HG03520 (cell line): ENCODE measurements around the gene DYNLL2.
"Not testable (repeated sequence)": the region's sequence is repeated elsewhere in the genome, so short reads cannot be mapped to it uniquely, and the experiment has no call there.

ENCODE experiments used
- ATAC-seq: cut with Tn5 transposase; IDR thresholded peaks from one replicate; pipeline ENCODE4 v1.9.1; 2021; ENCODE audit warnings: mild to moderate bottlenecking, moderate library complexity; ENCODE audit not compliant: unreplicated experiment

DYNLL2 gene

DNA sequence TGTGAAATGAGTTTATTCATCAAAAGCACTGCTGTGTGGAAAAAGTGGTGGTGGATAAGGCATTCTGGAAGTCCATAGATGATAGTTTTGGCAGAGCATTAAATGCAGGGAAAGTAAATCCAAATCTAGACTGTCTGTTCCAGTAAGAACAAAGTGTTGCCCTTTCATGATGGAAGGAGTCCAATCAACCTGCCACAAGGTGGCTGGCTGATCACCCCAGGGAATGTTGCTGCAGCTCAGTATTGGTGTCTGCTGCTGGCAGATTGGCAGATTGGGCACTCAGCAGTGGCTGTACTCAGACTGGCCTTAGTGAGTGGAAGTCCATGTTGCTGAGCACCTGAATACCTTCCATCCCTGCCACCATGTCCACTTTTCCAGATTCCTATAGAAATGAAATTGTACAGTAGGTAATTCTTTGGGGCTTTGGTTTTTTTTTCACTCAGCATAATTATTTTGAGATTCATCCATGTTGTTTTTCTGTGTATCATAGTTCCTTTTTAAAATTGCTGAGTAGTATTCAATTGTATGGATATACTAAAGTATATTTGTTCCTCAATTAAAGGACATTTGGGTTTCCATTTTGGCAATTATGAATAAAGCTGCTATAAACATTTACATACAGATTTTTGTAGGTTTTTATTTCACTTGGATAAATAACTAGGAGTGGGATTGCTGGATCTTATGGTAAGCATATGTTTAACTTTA lies 14.3 kb downstream of the DYNLL2 start:
- no peak for ATAC-seq

DNA sequence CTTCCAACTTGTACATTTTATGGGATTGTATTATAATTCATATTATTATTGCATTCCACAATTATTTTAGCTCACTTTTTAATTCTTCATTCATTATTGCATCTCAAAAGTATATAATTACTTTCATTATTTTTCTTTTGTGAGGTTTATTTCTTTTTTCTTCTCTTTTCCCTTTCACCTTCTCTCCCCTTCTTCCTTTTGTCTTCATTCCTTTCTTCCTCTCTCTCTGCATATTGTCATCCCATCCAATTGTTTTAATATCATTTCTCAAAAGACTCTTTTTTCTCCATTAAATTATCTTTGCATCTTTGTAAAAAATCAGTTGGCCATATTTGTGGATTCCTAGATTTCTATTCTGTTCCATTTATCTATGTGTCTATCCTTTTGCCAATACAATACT lies 17.3 kb downstream of the DYNLL2 start:
- ATAC-seq = no peak

- ATAC-seq = not testable (repeated sequence)
Observed at GRCh38 chr17:58101898-58102297, 18.7 kb downstream of the DYNLL2 start.

GRCh38 chr17:58105093-58105492 lies 21.9 kb downstream of the DYNLL2 start:
- no peak for ATAC-seq

GRCh38 chr17:58107306-58107705 lies 24.1 kb downstream of the DYNLL2 start:
- no peak for ATAC-seq

GRCh38 chr17:58109197-58109596 lies 26.0 kb downstream of the DYNLL2 start:
- ATAC-seq = no peak

DNA sequence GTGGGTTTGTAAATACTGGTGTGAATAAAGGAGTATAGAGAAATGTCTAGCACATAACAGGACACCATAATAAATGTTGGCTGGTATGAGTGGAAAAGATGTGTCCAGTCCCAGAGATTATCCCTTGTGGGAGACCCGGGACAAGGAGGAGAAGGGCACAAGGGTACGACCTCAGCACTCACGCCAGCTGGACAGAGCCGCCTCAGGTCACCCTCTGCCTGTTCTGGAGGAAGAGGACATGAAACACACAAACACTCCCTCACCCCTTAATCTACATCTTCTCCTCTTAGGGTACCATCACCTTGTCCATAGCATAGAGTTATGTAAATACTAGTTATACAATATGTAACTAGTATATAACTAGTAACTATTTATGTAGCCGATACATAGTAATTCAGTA lies 26.8 kb downstream of the DYNLL2 start:
- no peak for ATAC-seq

DNA sequence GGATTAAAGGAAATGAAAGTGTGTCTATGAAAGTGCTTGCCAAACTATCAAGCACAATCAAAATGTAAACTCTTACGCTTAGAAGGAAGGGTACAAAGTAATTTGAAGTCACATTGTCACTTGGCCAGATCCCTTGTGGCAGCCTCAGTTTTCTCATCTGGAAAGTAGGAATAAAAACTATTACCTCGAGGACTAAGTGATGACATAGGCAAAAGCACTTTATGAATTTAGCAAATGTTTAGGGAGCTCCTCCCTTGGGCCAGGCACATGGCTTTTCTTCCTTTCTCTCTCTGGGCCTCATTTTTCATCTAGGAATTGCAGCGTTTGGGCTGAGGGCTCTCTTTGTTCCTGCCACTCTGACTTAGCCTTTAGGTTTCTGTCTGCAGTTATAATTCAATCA lies 28.5 kb downstream of the DYNLL2 start:
- ATAC-seq = no peak

DNA sequence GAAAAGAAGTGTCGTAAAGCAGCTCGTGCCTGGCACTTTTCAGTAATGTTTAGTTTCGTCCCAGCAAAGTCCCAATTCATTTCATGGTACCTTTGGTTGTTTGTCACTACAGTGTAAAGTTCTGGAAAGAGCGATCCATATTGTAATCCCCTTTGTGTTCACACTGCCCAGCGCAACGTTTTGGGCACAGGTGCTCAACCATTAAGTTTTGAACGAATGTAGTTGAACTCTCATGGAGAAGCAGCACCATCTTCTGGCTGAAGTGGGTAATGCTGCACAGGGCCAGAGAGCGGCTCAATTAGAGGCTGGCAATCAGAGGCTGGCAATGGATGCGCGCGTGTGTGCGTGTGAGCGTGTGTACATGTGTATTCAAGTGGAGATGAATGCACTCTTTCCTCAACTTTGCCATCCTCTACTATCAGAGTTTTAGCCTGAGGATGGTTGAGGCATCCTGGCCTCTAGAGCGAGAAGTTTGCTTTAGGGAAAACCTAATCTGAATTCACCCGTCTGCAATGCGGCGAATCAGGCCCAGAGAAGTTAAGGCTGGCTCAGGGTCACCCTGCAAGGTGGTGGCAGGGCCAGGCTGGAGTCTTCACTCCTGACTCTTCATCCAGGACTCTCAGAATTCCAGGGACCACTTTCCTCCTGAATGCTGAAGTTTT lies 29.9 kb downstream of the DYNLL2 start:
- ATAC-seq = no peak

- ATAC-seq = no peak
Observed at GRCh38 chr17:58113947-58114346, 30.7 kb downstream of the DYNLL2 start.

DNA sequence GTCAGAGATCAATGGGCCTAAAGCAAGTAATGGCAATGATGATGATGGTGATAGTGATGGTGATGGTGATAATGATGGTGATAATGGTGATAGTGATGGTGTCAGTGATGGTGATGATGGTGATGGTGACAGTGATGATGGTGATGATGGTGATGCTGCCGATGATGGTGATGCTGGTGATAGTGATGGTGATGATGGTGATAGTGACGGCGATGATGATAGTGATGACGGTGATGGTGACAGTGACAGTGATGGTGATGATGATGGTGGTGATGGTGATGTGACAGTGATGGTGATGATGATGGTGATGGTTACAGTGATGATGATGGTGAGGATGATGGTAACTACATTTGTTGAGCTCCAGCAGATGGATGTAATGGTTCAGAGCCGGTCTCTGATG lies 34.2 kb downstream of the DYNLL2 start:
- ATAC-seq = no peak

GRCh38 chr17:58119491-58119890 lies 36.3 kb downstream of the DYNLL2 start:
- no peak for ATAC-seq

DNA sequence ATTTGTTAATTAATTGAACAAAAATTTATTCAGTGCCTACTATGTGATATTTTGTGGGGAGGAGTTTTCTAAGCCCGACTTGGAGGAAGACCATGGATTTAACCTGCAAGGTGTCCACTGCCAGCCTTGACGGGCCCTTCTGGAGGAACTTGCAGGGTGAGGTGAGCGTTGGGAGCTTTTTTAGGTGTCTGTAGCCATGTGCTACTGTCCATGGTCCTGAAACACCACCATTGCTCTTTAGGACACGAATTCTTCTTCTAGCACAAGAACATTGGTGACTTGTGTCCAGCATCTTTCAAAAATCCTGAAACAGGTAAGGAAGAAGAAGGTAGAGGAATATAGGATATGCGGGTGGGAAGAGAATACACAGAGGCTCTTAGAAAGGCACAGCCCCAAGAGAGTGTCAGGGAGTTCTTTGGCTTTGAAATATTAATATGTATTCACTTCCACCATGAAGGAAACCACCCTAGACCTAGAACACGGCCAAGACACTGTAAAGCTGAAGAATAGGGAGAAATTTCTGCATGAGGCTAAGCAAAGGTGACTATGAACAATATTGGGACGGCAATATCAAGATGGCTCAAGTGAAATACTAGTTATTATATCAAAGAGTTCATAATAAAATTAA lies 37.1 kb downstream of the DYNLL2 start:
- ATAC-seq = no peak

GRCh38 chr17:58121925-58122324 lies 38.7 kb downstream of the DYNLL2 start:
- no peak for ATAC-seq

- no peak for ATAC-seq
Observed at GRCh38 chr17:58127846-58128245, 44.6 kb downstream of the DYNLL2 start.

DNA sequence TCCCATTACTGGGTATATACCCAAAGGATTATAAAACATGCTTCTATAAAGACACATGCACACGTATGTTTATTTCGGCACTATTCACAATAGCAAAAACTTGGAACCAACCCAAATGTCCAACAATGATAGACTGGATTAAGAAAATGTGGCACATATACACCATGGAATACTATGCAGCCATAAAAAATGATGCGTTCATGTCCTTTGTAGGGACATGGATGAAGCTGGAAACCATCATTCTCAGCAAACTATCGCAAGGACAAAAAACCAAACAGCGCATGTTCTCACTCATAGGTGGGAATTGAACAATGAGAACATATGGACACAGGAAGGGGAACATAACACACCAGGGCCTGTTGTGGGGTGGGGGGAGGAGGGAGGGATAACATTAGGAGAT lies 49.5 kb downstream of the DYNLL2 start:
- not testable (repeated sequence) for ATAC-seq

DNA sequence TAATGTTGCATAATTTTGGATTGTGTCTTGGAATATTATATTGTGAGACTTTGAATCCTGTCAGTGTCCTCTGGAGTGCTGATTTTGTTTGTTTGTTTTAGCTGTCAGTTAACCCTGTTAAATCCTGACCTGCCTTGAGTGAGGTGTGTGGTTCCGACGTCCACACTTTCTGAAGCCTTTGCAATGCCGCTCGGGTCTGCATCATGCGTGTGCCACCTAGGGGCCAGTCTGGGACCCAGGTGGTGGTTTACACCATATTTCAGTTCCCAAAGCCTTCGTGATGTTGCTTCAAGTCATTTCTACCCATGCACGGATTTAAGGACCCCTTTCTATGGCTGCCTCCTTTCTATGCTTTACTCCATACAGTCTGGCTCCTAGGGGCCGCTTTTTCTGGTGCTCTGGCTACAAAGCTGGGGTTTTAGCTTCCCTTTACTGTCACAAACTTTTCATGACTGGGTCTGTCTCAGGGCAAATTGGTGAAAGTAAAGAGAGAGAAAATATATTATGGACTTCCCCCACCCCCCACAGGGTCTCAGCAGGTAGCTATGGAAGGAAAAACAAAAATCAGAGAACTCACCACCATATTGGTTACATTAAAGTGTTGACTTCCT lies 53.6 kb downstream of the DYNLL2 start:
- ATAC-seq = no peak

DNA sequence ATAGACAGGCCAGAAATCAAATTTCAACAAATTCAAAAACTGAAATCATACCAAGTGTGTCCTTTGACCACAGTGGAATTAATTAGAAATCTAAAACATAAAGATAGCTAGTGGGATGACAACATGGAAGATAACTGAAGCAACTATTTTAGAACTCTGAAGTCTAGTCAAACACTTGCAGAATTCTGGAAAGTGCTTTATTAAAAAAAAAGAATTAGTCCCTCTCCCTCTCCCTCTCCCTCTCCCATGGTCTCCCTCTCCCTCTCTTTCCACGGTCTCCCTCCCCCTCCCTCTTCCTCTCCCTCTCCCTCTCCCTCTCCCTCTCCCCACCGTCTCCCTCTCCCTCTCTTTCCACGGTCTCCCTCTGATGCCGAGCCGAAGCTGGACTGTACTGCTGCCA lies 58.3 kb downstream of the DYNLL2 start:
- ATAC-seq = no peak

- not testable (repeated sequence) for ATAC-seq
Observed at GRCh38 chr17:58143335-58143734, 60.1 kb downstream of the DYNLL2 start.

GRCh38 chr17:58144801-58145200 lies 61.6 kb downstream of the DYNLL2 start:
- ATAC-seq = no peak
